Upper lobe of left lung (tissue), 4 donors: ENCODE measurements around the gene ZNF12.
"Not testable (repeated sequence)": the region's sequence is repeated elsewhere in the genome, so short reads cannot be mapped to it uniquely, and the experiment has no call there.

Experiments used
- CTCF ChIP-seq, 6 experiments: fragments of 450-650 bp in 4 of 6; fragments of 200-600 bp in 2 of 6; sonication (generic) in 2 of 6; IDR thresholded peaks; one replicate each; pipeline ENCODE4 v1.5.1; 2016 to 2019; ENCODE audit warnings: antibody characterized with exemption in 6 of 6
- EP300 ChIP-seq, 4 donors: sonication (generic); formaldehyde crosslinking; IDR thresholded peaks; one replicate each; pipeline ENCODE4 v1.5.1; 2017; ENCODE audit warnings: antibody characterized with exemption in 4 of 4, control low read depth in 2 of 4
- POLR2A ChIP-seq, 4 donors: fragments of 450-650 bp; IDR thresholded peaks; one replicate each; pipeline ENCODE4 v1.5.1; 2016 to 2017; ENCODE audit warnings: antibody characterized with exemption in 4 of 4, mild to moderate bottlenecking in 2 of 4
- POLR2AphosphoS5 ChIP-seq, 2 donors: sonication (generic); formaldehyde crosslinking; IDR thresholded peaks; one replicate each; pipeline ENCODE4 v1.5.1; 2017; ENCODE audit warnings: antibody characterized with exemption in 2 of 2

GRCh38 chr7:6738415-6738814 lies 31.7 kb upstream of the ZNF12 start:
- TF ChIP-seq CTCF, POLR2AphosphoS5, EP300, POLR2A (IDR thresholded peaks at IDR 0.05): not testable (repeated sequence)
